Measurements from ENCODE around the gene DOC2A.

Gene DOC2A

GRCh38 chr16:29987371-29988085 lies 23.3 kb downstream of the DOC2A start:
- no peak for DNase-seq

GRCh38 chr16:29986931-29987330 lies 23.9 kb downstream of the DOC2A start:
- DNase-seq, result no peak

GRCh38 chr16:29986231-29986630 lies 24.6 kb downstream of the DOC2A start:
- DNase-seq, result no peak

- no peak for DNase-seq
Measured at GRCh38 chr16:29985271-29985811, 25.5 kb downstream of the DOC2A start.

GRCh38 chr16:29984764-29985147 lies 26.1 kb downstream of the DOC2A start:
- no peak for DNase-seq

- DNase-seq, result no peak
Measured at GRCh38 chr16:29984137-29984763, 26.6 kb downstream of the DOC2A start.

GRCh38 chr16:29983420-29984136 lies 27.2 kb downstream of the DOC2A start:
- DNase-seq, result no peak

GRCh38 chr16:29982560-29983419 lies 28.0 kb downstream of the DOC2A start:
- no peak for DNase-seq

- no peak for DNase-seq
Measured at GRCh38 chr16:29978564-29979270, 32.1 kb downstream of the DOC2A start.

GRCh38 chr16:29978081-29978480 lies 32.7 kb downstream of the DOC2A start:
- no peak for DNase-seq

- DNase-seq, result no peak
Measured at GRCh38 chr16:29977063-29977825, 33.6 kb downstream of the DOC2A start.

- DNase-seq, result no peak
Measured at GRCh38 chr16:29975811-29976511, 34.9 kb downstream of the DOC2A start.

GRCh38 chr16:29975134-29975538 lies 35.7 kb downstream of the DOC2A start:
- DNase-seq, result no peak

- peak; percentile 40 for DNase-seq
Measured at GRCh38 chr16:29974291-29975133, 36.3 kb downstream of the DOC2A start.

GRCh38 chr16:29973384-29974246 lies 37.2 kb downstream of the DOC2A start, which contains the start of gene TAOK2:
Gene TAOK2, plus strand, starts transcription at chr16:29973868. Its CDS starts 3,905 bp downstream, at chr16:29977773.
- peak; percentile 99 for DNase-seq

GRCh38 chr16:29972992-29973383 lies 37.8 kb downstream of the DOC2A start:
- DNase-seq, result no peak

- DNase-seq, result no peak
Measured at GRCh38 chr16:29972500-29972899, 38.3 kb downstream of the DOC2A start.

GRCh38 chr16:29971304-29971703 lies 39.5 kb downstream of the DOC2A start:
- no peak for DNase-seq

GRCh38 chr16:29968205-29968604 lies 42.6 kb downstream of the DOC2A start:
- no peak for DNase-seq

Data from CD4-positive, alpha-beta T cell treated with Interleukin-15 for 1 hour (primary cell).